Measurements from ENCODE around the gene TMEFF2. TPM values are rescaled to one million over a fixed set of nuclear protein-coding genes. Genes with fewer than 3 reads are reported as not detected.

TMEFF2 gene
- total RNA-seq, 6 donors from 2014 or later: 0.69 TPM; not detected in 5

DNA sequence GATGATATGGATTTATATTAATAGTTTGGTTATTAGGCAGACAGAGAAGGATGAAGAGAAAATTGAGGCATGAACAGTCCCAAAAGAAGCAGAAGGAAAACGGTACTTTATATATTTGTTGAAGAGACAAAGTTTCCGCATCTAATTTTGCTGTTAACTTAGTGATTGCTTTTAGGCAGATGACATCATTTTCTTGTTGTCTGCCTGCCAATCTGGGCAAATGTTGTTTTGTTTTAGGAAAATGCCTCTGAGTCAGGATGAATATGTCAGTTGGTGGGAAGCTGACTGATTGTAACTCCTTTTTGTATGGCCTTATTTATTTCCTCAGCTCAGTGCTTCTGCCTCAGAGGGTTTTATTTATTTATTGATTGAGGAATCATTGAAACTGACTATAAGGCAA lies 295.3 kb downstream of the TMEFF2 start:
- H3K27ac ChIP-seq: no peak overlapping the region
- H3K27me3 ChIP-seq: no peaks in the 10 kb centered on the region
- TF ChIP-seq CTCF (IDR thresholded peaks at IDR 0.05) (no peak), POLR2A (IDR thresholded peaks at IDR 0.05) (no peak), EP300 (IDR thresholded peaks at IDR 0.05) (no peak), POLR2AphosphoS5 (IDR thresholded peaks at IDR 0.05) (no peak)
- no peak for DNase-seq
- WGBS, 2 donors: 64 to 71% methylated on average over 2 of the region's 2 CpGs
- H3K4me1 ChIP-seq: peaks cover 0 to 3% (median 0%) of the 10 kb centered on the region in 4 donors
- H3K36me3 ChIP-seq: no peaks in the 10 kb centered on the region
- no peaks in the 10 kb centered on the region for H3K9me3 ChIP-seq
- ATAC-seq (ENCODE audit: low FRiP score in 2 of 2): peak in 1 of 2 donors; percentile 38
- H3K4me3 ChIP-seq: no peak overlapping the region

All from upper lobe of left lung (tissue), 6 donors.